ENCODE results near the gene OR52N4. TPM values are rescaled to one million over a fixed set of nuclear protein-coding genes. Genes with fewer than 3 reads are reported as not detected.

Gene OR52N4
- total RNA-seq = not detected in 2 replicates

GRCh38 chr11:5753943-5754342, at the start of gene OR52N4:
OR52N4 (plus strand) TSS chr11:5754243; CDS start chr11:5754741, 498 bp downstream.

GRCh38 chr11:5736396-5736795, 17.6 kb upstream of the OR52N4 start, which contains the start of gene OR56B1:
OR56B1 (plus strand) TSS chr11:5736448; CDS start chr11:5736517, 69 bp downstream.

GRCh38 chr11:5783255-5783654, 29.2 kb downstream of the OR52N4 start, which contains the start of gene OR52N5:
OR52N5 (minus strand) TSS chr11:5783355; CDS start chr11:5778634, 4,721 bp downstream.

GRCh38 chr11:5791165-5791564, 37.1 kb downstream of the OR52N4 start, which contains the start of gene OR52N1:
OR52N1 (minus strand) TSS chr11:5791265; CDS start chr11:5788816, 2,449 bp downstream.

Other genes starting within 250 kb of the OR52N4 start
- not detected in 2 replicates for gene UBQLN3, start 244.3 kb upstream of the OR52N4 start, total RNA-seq
- not detected in 2 replicates for gene UBQLNL, start 237.5 kb upstream of the OR52N4 start, total RNA-seq
- gene OR52H1, start 205.7 kb upstream of the OR52N4 start, total RNA-seq = not detected in 2 replicates
- not detected in 2 replicates for gene OR52B6, start 173.4 kb upstream of the OR52N4 start, total RNA-seq
- 4.7 and 5.5 TPM in 2 replicates for gene TRIM6, start 157.6 kb upstream of the OR52N4 start, total RNA-seq
- gene TRIM34, start 129.2 kb upstream of the OR52N4 start, total RNA-seq = 9.4 and 9.5 TPM in 2 replicates
- gene TRIM5, start 69.2 kb upstream of the OR52N4 start, total RNA-seq = 19.5 and 26.6 TPM in 2 replicates
- gene TRIM22, start 64.5 kb upstream of the OR52N4 start, total RNA-seq = 11.9 and 14.9 TPM in 2 replicates
- gene OR56B1, start 17.8 kb upstream of the OR52N4 start, total RNA-seq = not detected in 2 replicates
- gene OR52N5, start 29.1 kb downstream of the OR52N4 start, total RNA-seq = not detected in 2 replicates
- gene OR52N1, start 37.0 kb downstream of the OR52N4 start, total RNA-seq = not detected in 2 replicates
- gene OR52N2, start 54.7 kb downstream of the OR52N4 start, total RNA-seq = not detected in 2 replicates
- gene OR52E6, start 87.7 kb downstream of the OR52N4 start, total RNA-seq = not detected in 2 replicates
- gene OR52E8, start 103.4 kb downstream of the OR52N4 start, total RNA-seq = not detected in 2 replicates
- not detected in 2 replicates for gene OR52E4, start 126.4 kb downstream of the OR52N4 start, total RNA-seq
- not detected in 2 replicates for gene OR52E5, start 139.0 kb downstream of the OR52N4 start, total RNA-seq
- not detected in 2 replicates for gene OR56A3, start 188.0 kb downstream of the OR52N4 start, total RNA-seq
- gene OR56A5, start 214.3 kb downstream of the OR52N4 start, total RNA-seq = not detected in 2 replicates
- not detected in 2 replicates for gene OR52L1, start 232.7 kb downstream of the OR52N4 start, total RNA-seq

All from airway epithelial cell (primary cell).